Fibroblast of lung (primary cell): ENCODE results near the gene NRCAM. TPM values are rescaled to one million over a fixed set of nuclear protein-coding genes. Genes with fewer than 3 reads are reported as not detected.

Experiments
- DNase-seq, 2 donors: peaks; one replicate each; pipeline versions ENCODE4 v3.0.0 to v3.0.0-alpha.2; 2010; ENCODE audit warnings: low read depth in 2 of 2
- H2AFZ ChIP-seq: 2 replicates; pipeline ENCODE4 v1.5.1; 2012; ENCODE audit warnings: low read length, control low read depth, inconsistent platforms
- H3K27ac ChIP-seq: 2 replicates; pipeline ENCODE4 v1.5.1; 2011; ENCODE audit warnings: low read length, control low read depth; ENCODE audit not compliant: insufficient read depth
- H3K27me3 ChIP-seq: 2 replicates; pipeline ENCODE4 v1.5.1; 2011; ENCODE audit warnings: mild to moderate bottlenecking, low read length; ENCODE audit not compliant: control insufficient read depth, insufficient read depth
- H3K36me3 ChIP-seq: 2 replicates; pipeline ENCODE4 v1.5.1; 2011; ENCODE audit warnings: low read length; ENCODE audit not compliant: control insufficient read depth, insufficient read depth
- H3K4me1 ChIP-seq: 2 replicates; pipeline ENCODE4 v1.5.1; 2011; ENCODE audit warnings: low read length; ENCODE audit not compliant: control insufficient read depth, insufficient read depth; ENCODE audit errors: extremely low read depth
- H3K4me2 ChIP-seq: 2 replicates; pipeline ENCODE4 v1.5.1; 2011; ENCODE audit warnings: low read length, control low read depth; ENCODE audit not compliant: insufficient read depth; ENCODE audit errors: extremely low read depth
- H3K4me3 ChIP-seq, 4 experiments: fragments of 200-600 bp in 1 of 4; sonication (generic) in 1 of 4; replicated peaks in 1 of 4; 2 replicates each; pipeline ENCODE4 v1.5.1; 2011 to 2016; ENCODE audit warnings: low read length in 4 of 4, low read depth in 3 of 4, mild to moderate bottlenecking in 3 of 4, control low read depth in 2 of 4, inconsistent platforms in 1 of 4, mixed read lengths in 1 of 4; ENCODE audit not compliant: insufficient read depth in 1 of 4; ENCODE audit errors: control extremely low read depth in 1 of 4
- H3K79me2 ChIP-seq: 2 replicates; pipeline ENCODE4 v1.5.1; 2012; ENCODE audit warnings: mild to moderate bottlenecking, low read length, inconsistent platforms; ENCODE audit not compliant: control insufficient read depth, insufficient read depth
- H3K9ac ChIP-seq: 2 replicates; pipeline ENCODE4 v1.5.1; 2011; ENCODE audit warnings: mild to moderate bottlenecking, low read length, control low read depth; ENCODE audit not compliant: insufficient read depth
- H3K9me3 ChIP-seq: 2 replicates; pipeline ENCODE4 v1.5.1; 2012; ENCODE audit warnings: low read depth, low read length; ENCODE audit not compliant: control insufficient read depth, insufficient read depth
- H4K20me1 ChIP-seq: 2 replicates; pipeline ENCODE4 v1.5.1; 2011; ENCODE audit warnings: low read length; ENCODE audit not compliant: control insufficient read depth, insufficient read depth; ENCODE audit errors: extremely low read depth
- EZH2 ChIP-seq: IDR thresholded peaks from 2 replicates; pipeline ENCODE4 v1.5.1; 2012; ENCODE audit warnings: low read length, control low read depth, mild to moderate bottlenecking; ENCODE audit errors: missing control alignments
- polyA plus RNA-seq, 2 donors: library from polyadenylated mRNA; depleted of rRNA in 1 of 2; stranded (reverse) in 1 of 2; unstranded in 1 of 2; fragments of >200 nt; gene quantifications; 2 replicates each; pipeline ENCODE4 v1.2.1, GENCODE V29; 2011 to 2012; ENCODE audit warnings: missing spikeins in 1 of 2
- total RNA-seq: library from RNA; depleted of rRNA; stranded (reverse); fragments of >200 nt; gene quantifications from 2 replicates; pipeline ENCODE4 v1.2.1, GENCODE V29; 2014
- TF ChIP-seq, protein P1 (sequence below), 2 donors: IDR thresholded peaks in 1 of 2; conservative IDR thresholded peaks in 1 of 2; 1 replicate in 1 of 2; 2 replicates in 1 of 2; pipeline ENCODE4 v1.5.1; 2011 to 2012; ENCODE audit warnings: low read length in 2 of 2, control low read depth in 1 of 2, inconsistent platforms in 1 of 2, low read depth in 1 of 2, mild to moderate bottlenecking in 1 of 2

NRCAM gene
- total and polyA plus RNA-seq, 2 donors (not counting 1 experiment from before 2014, with no cell fraction given) = 2.1 to 2.2 TPM

DNA sequence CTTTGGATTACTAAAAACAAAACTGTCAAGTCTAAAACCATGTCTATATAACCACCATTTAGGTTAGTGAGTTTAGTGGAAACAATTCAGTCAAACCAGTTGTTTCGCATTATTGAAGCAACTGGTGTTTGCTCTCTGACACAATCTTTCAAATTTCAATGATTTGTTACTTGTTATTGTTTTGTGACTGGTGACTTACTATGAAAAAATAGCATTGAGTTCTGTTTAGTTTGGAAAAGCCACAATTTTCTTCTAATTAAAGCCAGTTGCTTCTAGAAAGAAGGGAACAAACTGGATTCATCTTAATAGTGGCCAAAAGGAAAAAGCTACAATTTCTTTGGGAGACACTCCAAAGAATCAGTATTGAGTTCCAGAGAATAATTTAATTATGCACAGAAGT is 356.5 kb downstream of the NRCAM start:
- Histone ChIP-seq H3K79me2 (no peaks in the 10 kb centered on the region), H3K4me1 (peaks cover 25% of the 10 kb centered on the region), H4K20me1 (no peaks in the 10 kb centered on the region), H3K36me3 (no peaks in the 10 kb centered on the region), H3K27ac (no peak overlapping the region), H3K4me2 (no peak overlapping the region), H3K4me3 (no peak overlapping the region), H2AFZ (no peak overlapping the region), H3K27me3 (no peaks in the 10 kb centered on the region), H3K9me3 (no peaks in the 10 kb centered on the region), H3K9ac (no peak overlapping the region)
- TF ChIP-seq EZH2 = no peak
- TF ChIP-seq, protein P1, sequence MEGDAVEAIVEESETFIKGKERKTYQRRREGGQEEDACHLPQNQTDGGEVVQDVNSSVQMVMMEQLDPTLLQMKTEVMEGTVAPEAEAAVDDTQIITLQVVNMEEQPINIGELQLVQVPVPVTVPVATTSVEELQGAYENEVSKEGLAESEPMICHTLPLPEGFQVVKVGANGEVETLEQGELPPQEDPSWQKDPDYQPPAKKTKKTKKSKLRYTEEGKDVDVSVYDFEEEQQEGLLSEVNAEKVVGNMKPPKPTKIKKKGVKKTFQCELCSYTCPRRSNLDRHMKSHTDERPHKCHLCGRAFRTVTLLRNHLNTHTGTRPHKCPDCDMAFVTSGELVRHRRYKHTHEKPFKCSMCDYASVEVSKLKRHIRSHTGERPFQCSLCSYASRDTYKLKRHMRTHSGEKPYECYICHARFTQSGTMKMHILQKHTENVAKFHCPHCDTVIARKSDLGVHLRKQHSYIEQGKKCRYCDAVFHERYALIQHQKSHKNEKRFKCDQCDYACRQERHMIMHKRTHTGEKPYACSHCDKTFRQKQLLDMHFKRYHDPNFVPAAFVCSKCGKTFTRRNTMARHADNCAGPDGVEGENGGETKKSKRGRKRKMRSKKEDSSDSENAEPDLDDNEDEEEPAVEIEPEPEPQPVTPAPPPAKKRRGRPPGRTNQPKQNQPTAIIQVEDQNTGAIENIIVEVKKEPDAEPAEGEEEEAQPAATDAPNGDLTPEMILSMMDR (conservative IDR thresholded peaks at IDR 0.05 in 1 of 2, IDR thresholded peaks at IDR 0.05 in 1 of 2; ENCODE audit: low read depth in 1 of 2, low read length in 2 of 2) = no peak
- DNase-seq = peak in 1 of 2 donors; percentile 79

DNA sequence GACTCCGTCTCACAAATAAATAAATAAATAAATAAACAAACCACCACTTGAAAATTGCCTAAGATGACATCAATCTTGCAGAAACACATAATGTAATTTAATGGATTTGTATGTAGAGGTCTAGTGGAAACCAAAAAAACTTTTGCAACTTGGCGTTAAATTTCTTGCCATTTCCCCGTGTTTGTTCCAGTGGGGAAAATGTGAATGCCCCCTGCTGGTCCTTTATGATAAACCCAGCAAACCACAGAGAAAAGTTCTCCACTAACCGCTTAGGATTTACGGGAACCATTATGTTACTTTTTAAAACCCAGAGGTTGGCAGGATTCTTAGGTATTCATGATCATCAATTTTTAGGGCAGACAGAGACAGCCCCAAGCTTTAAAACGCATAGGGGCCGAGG is 358.5 kb downstream of the NRCAM start:
- Histone ChIP-seq H3K27ac (no peak overlapping the region), H3K9me3 (no peaks in the 10 kb centered on the region), H3K9ac (no peak overlapping the region), H3K4me2 (no peak overlapping the region), H3K79me2 (no peaks in the 10 kb centered on the region), H4K20me1 (no peaks in the 10 kb centered on the region), H3K27me3 (no peaks in the 10 kb centered on the region), H3K36me3 (no peaks in the 10 kb centered on the region), H2AFZ (no peak overlapping the region), H3K4me3 (no peak overlapping the region), H3K4me1 (peaks cover 33% of the 10 kb centered on the region)
- no peak for DNase-seq
- TF ChIP-seq EZH2 = no peak
- TF ChIP-seq, protein P1 (conservative IDR thresholded peaks at IDR 0.05 in 1 of 2, IDR thresholded peaks at IDR 0.05 in 1 of 2; ENCODE audit: low read depth in 1 of 2, low read length in 2 of 2) = no peak

Other genes starting within 250 kb of the NRCAM start
- 35.7 and 36.7 TPM in 2 replicates for gene PNPLA8, start 69.7 kb upstream of the NRCAM start, total RNA-seq
- 21.5 and 27.9 TPM in 2 replicates for gene PNPLA8, start 69.7 kb upstream of the NRCAM start, polyA plus RNA-seq
- 23.4 and 24.1 TPM in 2 replicates for gene THAP5, start 113.3 kb upstream of the NRCAM start, total RNA-seq
- gene THAP5, start 113.3 kb upstream of the NRCAM start, polyA plus RNA-seq = 11.9 and 18.4 TPM in 2 replicates
- 52.4 and 56.8 TPM in 2 replicates for gene DNAJB9, start 113.4 kb upstream of the NRCAM start, total RNA-seq
- gene DNAJB9, start 113.4 kb upstream of the NRCAM start, polyA plus RNA-seq = 6.7 and 8.3 TPM in 2 replicates